GM21526 (cell line): ENCODE measurements around the gene MSH3.
"Not testable (repeated sequence)": the region's sequence is repeated elsewhere in the genome, so short reads cannot be mapped to it uniquely, and the experiment has no call there.

Experiments
- ATAC-seq: cut with Tn5 transposase; IDR thresholded peaks from one replicate; pipeline ENCODE4 v1.9.1; 2021; ENCODE audit warnings: moderate library complexity; ENCODE audit not compliant: unreplicated experiment, low FRiP score

The MSH3 gene

DNA sequence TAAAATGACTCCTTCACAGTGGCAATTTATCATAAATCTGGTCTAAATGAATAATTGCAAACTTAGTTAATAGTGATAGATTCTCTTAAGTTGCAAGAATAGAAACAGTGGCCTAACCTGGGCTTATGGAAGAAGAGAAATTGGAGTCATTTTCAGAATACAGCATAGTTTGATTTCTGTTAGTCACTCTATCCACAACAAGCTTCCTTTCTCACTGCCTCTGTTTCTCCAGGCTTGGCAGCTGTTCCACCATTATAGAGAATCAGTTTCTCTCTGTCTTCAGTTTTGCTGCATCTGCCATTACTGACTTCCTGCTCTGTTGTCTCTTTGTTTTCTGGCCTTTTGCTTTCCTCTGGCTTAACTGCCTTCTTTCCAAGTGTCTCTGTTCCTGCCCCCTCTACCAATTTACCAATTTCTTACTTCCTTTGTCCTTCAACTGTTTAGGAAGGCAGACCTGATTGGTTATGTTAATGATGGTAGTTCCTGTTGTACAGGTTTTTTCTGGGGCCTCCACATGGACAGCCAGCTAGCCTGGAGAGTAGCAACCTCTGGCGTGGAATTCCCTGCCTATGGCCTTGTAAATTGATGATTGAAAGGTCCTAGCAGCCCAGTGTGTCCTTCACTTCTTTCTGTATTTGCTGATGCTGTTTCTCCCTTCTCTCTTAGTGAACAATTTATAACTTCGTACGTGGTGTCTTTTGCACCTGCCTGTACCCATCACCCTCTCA, 229.8 kb downstream of the MSH3 start:
- no peak for ATAC-seq

DNA sequence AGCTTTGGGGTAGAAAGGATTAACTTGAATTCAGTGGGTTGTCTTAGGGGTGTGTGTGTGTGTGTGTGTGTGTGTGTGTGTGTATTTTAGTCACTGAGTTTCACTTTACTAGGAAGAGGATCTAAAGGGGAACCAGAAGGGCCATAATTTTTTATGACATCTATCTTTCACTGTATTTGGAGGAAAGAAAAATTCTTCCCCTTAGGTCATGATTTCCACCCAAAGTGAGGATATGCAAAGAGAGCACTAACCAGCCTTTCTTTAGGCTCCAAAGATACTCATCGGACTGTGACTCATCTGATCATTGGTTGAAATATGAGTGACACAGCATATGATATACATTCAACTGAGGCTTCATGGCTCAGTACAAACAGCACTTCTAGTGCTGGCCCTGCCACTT, 230.5 kb downstream of the MSH3 start:
- no peak for ATAC-seq

GRCh38 chr5:80885396-80886000, 231.0 kb downstream of the MSH3 start:
- ATAC-seq, result no peak

DNA sequence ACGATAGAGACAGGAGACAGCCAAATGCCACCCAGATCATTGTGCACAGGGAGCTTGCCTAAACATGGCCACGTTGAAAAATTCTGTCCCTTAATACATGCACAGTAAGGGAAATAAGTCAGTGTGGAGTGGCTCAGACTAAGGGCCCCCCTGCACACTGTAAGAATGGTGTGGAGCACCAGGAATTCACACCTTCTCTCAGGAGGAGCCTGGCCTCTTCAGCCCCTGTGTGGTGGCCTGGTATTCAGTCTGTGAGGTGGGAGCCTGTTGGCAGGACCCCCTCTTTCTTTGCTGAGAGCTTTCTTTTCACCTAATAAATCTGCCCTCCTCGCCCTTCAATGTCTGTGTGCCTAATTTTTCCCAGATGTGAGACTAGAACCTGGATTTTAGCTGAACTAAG, 239.6 kb downstream of the MSH3 start:
- ATAC-seq, result no peak

DNA sequence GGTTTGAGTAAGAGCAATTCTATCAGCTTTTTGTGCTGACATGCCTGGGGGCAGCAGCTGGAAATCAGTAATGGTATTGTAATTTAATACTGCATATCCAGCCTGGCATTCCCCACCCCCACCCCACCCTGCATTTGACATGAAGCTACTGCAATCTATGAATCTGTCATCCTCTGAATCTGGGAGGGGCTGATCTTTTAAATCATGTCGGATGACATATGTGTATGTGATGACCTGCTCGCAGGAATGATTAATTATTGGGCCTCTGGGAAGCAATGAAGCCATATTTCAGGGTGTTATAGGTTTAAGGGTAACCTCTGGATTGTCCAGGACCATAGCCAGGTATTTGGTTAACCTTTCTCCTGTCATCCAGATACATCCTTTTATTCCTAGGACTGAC, 241.1 kb downstream of the MSH3 start:
- no peak for ATAC-seq

DNA sequence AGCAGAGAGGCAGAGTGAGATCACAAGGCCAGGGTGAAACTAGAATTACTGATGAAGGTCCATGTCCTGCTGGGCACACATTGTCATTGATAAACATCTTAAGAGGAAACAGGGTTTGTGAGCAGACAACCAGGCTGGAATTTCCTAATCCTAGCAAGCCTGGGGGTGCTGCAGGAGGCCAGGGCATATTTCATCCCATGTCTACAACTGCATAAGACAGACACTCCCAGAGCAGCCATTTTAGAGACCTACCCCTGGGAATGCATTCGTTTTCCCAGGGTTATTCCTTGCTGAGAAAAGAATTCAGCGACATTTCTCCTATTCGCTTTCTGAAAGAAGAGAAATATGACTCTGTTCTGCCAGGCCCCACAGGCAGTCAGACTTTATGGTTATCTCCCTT, 248.2 kb downstream of the MSH3 start:
- ATAC-seq, result not testable (repeated sequence)

GRCh38 chr5:80904533-80905187, 250.2 kb downstream of the MSH3 start:
- ATAC-seq, result no peak

- ATAC-seq, result no peak
These were observed 251.0 kb downstream of the MSH3 start for GRCh38 chr5:80905405-80905804.

DNA sequence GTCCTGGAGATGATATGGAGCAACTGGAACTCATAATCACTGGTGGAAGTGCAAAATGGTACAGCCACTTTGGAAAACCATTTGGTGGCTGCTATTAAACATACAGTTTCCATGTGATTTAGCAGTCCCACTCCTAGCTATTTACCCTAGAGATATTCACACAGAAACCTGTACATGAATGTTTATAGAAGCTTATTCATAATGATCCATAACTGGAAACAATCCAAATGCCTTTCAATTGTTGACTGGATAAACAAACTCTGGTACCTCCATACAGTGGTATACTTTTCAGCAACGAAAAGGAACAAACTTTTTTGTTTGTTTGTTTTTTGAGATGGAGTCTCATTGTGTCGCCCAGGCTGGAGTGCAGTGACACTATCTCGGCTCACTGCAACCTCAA, 258.0 kb downstream of the MSH3 start:
- ATAC-seq, result no peak

DNA sequence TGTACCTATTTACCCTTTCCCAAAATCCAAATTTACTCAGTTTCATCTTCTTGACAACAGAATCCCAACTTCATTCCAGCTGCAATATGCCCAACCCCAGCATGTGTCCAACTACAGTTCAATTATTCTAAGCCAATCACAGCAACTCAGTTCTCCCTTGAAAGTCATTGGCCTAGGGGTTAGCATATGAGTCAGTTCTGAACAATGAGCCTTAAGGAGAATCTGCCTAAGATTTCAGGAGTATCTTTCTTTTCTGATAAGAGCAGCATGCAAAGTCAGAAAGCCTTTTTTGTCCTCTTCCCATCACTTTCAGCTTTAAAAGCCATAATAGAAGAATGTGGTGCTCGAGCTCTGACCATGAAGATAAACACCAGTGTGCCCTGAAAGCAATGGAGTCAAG, 261.3 kb downstream of the MSH3 start:
- no peak for ATAC-seq

DNA sequence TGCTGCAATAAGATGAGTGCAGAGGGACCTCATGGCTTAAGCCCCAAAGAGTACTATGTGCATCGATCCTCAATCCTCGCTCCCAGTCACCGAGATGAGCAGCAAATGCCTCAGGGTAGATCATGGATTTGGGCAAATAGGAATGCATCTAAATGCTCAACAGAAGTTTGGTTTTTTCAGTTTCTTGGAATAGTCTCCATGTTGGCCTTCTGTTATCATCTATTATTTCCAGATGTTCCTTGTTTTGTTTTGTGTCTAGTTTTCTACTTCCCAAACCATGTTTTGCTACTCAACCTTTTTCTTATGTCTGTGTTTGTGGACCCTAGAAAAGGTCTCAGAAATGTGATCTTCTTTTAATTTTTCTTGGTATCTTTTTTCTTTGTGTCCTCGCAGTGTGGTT, 262.2 kb downstream of the MSH3 start:
- no peak for ATAC-seq

- no peak for ATAC-seq
These were observed 263.2 kb downstream of the MSH3 start for GRCh38 chr5:80917631-80918030.

GRCh38 chr5:80919678-80920196, 265.3 kb downstream of the MSH3 start:
- no peak for ATAC-seq

GRCh38 chr5:80920333-80920732, 265.9 kb downstream of the MSH3 start:
- no peak for ATAC-seq

GRCh38 chr5:80921026-80921425, 266.6 kb downstream of the MSH3 start:
- ATAC-seq, result no peak

- no peak for ATAC-seq
These were observed 271.5 kb downstream of the MSH3 start for GRCh38 chr5:80925931-80926330.
